Memory B cell (primary cell): Measurements from ENCODE around the gene FAM234A.
A peak's percentile ranks its signal among the peaks of the same experiment; 100 is the strongest.

Source experiments
- ATAC-seq: fragments of 150-1000 bp; cut with Tn5 transposase; 2 replicates; pipeline ENCODE4 v1.10.0; 2021; ENCODE audit warnings: low read depth, mild to moderate bottlenecking, moderate library complexity
- DNase-seq, 2 donors: peaks; one replicate each; pipeline ENCODE4 v3.0.0; 2022; ENCODE audit warnings: low spot score in 2 of 2
- H3K27ac Mint-ChIP-seq: one replicate; pipeline ENCODE4 v1.8.0; 2022; ENCODE audit warnings: mild to moderate bottlenecking, moderate library complexity, mixed read lengths
- H3K27me3 Mint-ChIP-seq: one replicate; pipeline ENCODE4 v1.8.0; 2022; ENCODE audit warnings: mixed read lengths
- H3K36me3 Mint-ChIP-seq: one replicate; pipeline ENCODE4 v1.8.0; 2022; ENCODE audit warnings: mild to moderate bottlenecking, mixed read lengths
- H3K4me1 Mint-ChIP-seq: one replicate; pipeline ENCODE4 v1.8.0; 2022; ENCODE audit warnings: mixed read lengths
- H3K4me3 Mint-ChIP-seq: one replicate; pipeline ENCODE4 v1.8.0; 2022; ENCODE audit warnings: mild to moderate bottlenecking, moderate library complexity, mixed read lengths
- H3K9me3 Mint-ChIP-seq: one replicate; pipeline ENCODE4 v1.8.0; 2022; ENCODE audit warnings: mixed read lengths

FAM234A gene

GRCh38 chr16:275786-276232, 41.2 kb downstream of the FAM234A start, which contains the start of gene RGS11:
RGS11 (minus strand) TSS chr16:275944; CDS start chr16:275911, 33 bp downstream.
- Mint-ChIP-seq H3K4me1 (peaks cover 5% of the 10 kb centered on the region), H3K4me3 (peak within 1 kb of the TSS; percentile 62), H3K27ac (no peak within 1 kb of the TSS), H3K36me3 (no peaks in the 10 kb centered on the region), H3K27me3 (peaks cover 16% of the 10 kb centered on the region), H3K9me3 (no peaks in the 10 kb centered on the region)
- ATAC-seq = no peak
- no peak for DNase-seq

GRCh38 chr16:276426-277077, 41.9 kb downstream of the FAM234A start:
- DNase-seq (no peak), ATAC-seq (no peak)
- Mint-ChIP-seq H3K4me1 (peaks cover 5% of the 10 kb centered on the region), H3K27ac (no peak overlapping the region), H3K27me3 (peaks cover 18% of the 10 kb centered on the region), H3K4me3 (peak overlapping the region; percentile 55), H3K36me3 (no peaks in the 10 kb centered on the region), H3K9me3 (no peaks in the 10 kb centered on the region)

- no peak for DNase-seq
- Mint-ChIP-seq H3K9me3 (no peaks in the 10 kb centered on the region), H3K4me3 (no peak overlapping the region), H3K27me3 (peaks cover 19% of the 10 kb centered on the region), H3K36me3 (no peaks in the 10 kb centered on the region), H3K27ac (no peak overlapping the region), H3K4me1 (peaks cover 5% of the 10 kb centered on the region)
- ATAC-seq = peak; percentile 58
Observed at GRCh38 chr16:278863-279366, 44.3 kb downstream of the FAM234A start.

GRCh38 chr16:279531-279930, 44.9 kb downstream of the FAM234A start:
- Mint-ChIP-seq H3K9me3 (no peaks in the 10 kb centered on the region), H3K27me3 (peaks cover 19% of the 10 kb centered on the region), H3K36me3 (no peaks in the 10 kb centered on the region), H3K4me3 (no peak overlapping the region), H3K27ac (no peak overlapping the region), H3K4me1 (peaks cover 5% of the 10 kb centered on the region)
- DNase-seq (no peak), ATAC-seq (no peak)

- peaks cover 19% of the 10 kb centered on the region for H3K27me3 Mint-ChIP-seq
- peaks cover 5% of the 10 kb centered on the region for H3K4me1 Mint-ChIP-seq
- H3K4me3 Mint-ChIP-seq = no peak overlapping the region
- DNase-seq = no peak
- H3K9me3 Mint-ChIP-seq = no peaks in the 10 kb centered on the region
- no peak for ATAC-seq
- no peaks in the 10 kb centered on the region for H3K36me3 Mint-ChIP-seq
- H3K27ac Mint-ChIP-seq = no peak overlapping the region
Observed at GRCh38 chr16:280005-280460, 45.4 kb downstream of the FAM234A start.

GRCh38 chr16:280552-280951, 45.9 kb downstream of the FAM234A start, which contains the start of gene ARHGDIG:
ARHGDIG (plus strand) TSS chr16:280591; CDS start chr16:280681, 90 bp downstream.
- H3K36me3 Mint-ChIP-seq = no peaks in the 10 kb centered on the region
- peak; percentile 26 for ATAC-seq
- H3K4me1 Mint-ChIP-seq = peaks cover 5% of the 10 kb centered on the region
- H3K27ac Mint-ChIP-seq = no peak within 1 kb of the TSS
- H3K27me3 Mint-ChIP-seq = peaks cover 16% of the 10 kb centered on the region
- no peaks in the 10 kb centered on the region for H3K9me3 Mint-ChIP-seq
- no peak within 1 kb of the TSS for H3K4me3 Mint-ChIP-seq
- DNase-seq = no peak

- Mint-ChIP-seq H3K27me3 (peaks cover 16% of the 10 kb centered on the region), H3K36me3 (no peaks in the 10 kb centered on the region), H3K4me3 (no peak overlapping the region), H3K9me3 (no peaks in the 10 kb centered on the region), H3K4me1 (peaks cover 5% of the 10 kb centered on the region), H3K27ac (no peak overlapping the region)
- no peak for DNase-seq
- no peak for ATAC-seq
Observed at GRCh38 chr16:280991-281659, 46.5 kb downstream of the FAM234A start.

GRCh38 chr16:281660-282255, 47.1 kb downstream of the FAM234A start:
- ATAC-seq (no peak), DNase-seq (no peak)
- Mint-ChIP-seq H3K9me3 (no peaks in the 10 kb centered on the region), H3K4me1 (peaks cover 3% of the 10 kb centered on the region), H3K4me3 (no peak overlapping the region), H3K27ac (no peak overlapping the region), H3K36me3 (no peaks in the 10 kb centered on the region), H3K27me3 (peaks cover 12% of the 10 kb centered on the region)

GRCh38 chr16:282491-282890, 47.9 kb downstream of the FAM234A start:
- no peaks in the 10 kb centered on the region for H3K9me3 Mint-ChIP-seq
- no peak overlapping the region for H3K27ac Mint-ChIP-seq
- peaks cover 4% of the 10 kb centered on the region for H3K36me3 Mint-ChIP-seq
- peaks cover 8% of the 10 kb centered on the region for H3K27me3 Mint-ChIP-seq
- H3K4me3 Mint-ChIP-seq = no peak overlapping the region
- ATAC-seq = no peak
- DNase-seq = no peak
- H3K4me1 Mint-ChIP-seq = peaks cover 3% of the 10 kb centered on the region

GRCh38 chr16:283033-283805, 48.6 kb downstream of the FAM234A start, which contains the start of gene PDIA2:
PDIA2 (plus strand) TSS chr16:283164; CDS start chr16:283170, 6 bp downstream.
- Mint-ChIP-seq H3K4me3 (no peak within 1 kb of the TSS), H3K27me3 (peaks cover 8% of the 10 kb centered on the region), H3K27ac (no peak within 1 kb of the TSS), H3K36me3 (peaks cover 9% of the 10 kb centered on the region), H3K4me1 (peaks cover 3% of the 10 kb centered on the region), H3K9me3 (no peaks in the 10 kb centered on the region)
- ATAC-seq (no peak), DNase-seq (no peak)

GRCh38 chr16:284204-285120, 49.8 kb downstream of the FAM234A start:
- Mint-ChIP-seq H3K9me3 (no peaks in the 10 kb centered on the region), H3K4me3 (no peak overlapping the region), H3K27ac (no peak overlapping the region), H3K36me3 (peaks cover 9% of the 10 kb centered on the region), H3K27me3 (peaks cover 4% of the 10 kb centered on the region), H3K4me1 (no peaks in the 10 kb centered on the region)
- no peak for DNase-seq
- ATAC-seq = no peak

- ATAC-seq (no peak), DNase-seq (no peak)
- H3K36me3 Mint-ChIP-seq = peaks cover 9% of the 10 kb centered on the region
- H3K27ac Mint-ChIP-seq = no peak overlapping the region
- no peaks in the 10 kb centered on the region for H3K4me1 Mint-ChIP-seq
- peaks cover 4% of the 10 kb centered on the region for H3K27me3 Mint-ChIP-seq
- no peak overlapping the region for H3K4me3 Mint-ChIP-seq
- no peaks in the 10 kb centered on the region for H3K9me3 Mint-ChIP-seq
Observed at GRCh38 chr16:285146-286055, 50.8 kb downstream of the FAM234A start.
